Ovary (tissue), 10 donors: ENCODE measurements around the gene ZNF813. TPM values are rescaled to one million over a fixed set of nuclear protein-coding genes. Genes with fewer than 3 reads are reported as not detected.
A peak's percentile ranks its signal among the peaks of the same experiment; 100 is the strongest.
"Not testable (repeated sequence)": the region's sequence is repeated elsewhere in the genome, so short reads cannot be mapped to it uniquely, and the experiment has no call there.

ENCODE experiments used
- DNase-seq, 5 donors: peaks; one replicate each; pipeline ENCODE4 v3.0.0-alpha.2; 2019 to 2020
- H3K27ac ChIP-seq, 2 donors: fragments of 200-600 bp; one replicate each; pipeline versions ENCODE4 v1.5.1 to v1.8.0; 2019 to 2022
- H3K27me3 ChIP-seq: fragments of 200-600 bp; one replicate; pipeline ENCODE4 v1.8.0; 2022
- H3K36me3 ChIP-seq: fragments of 200-600 bp; sonication (generic); one replicate; pipeline ENCODE4 v1.5.1; 2019
- H3K4me1 ChIP-seq: one replicate; pipeline ENCODE4 v1.8.1; 2013; ENCODE audit warnings: mild to moderate bottlenecking, moderate library complexity; ENCODE audit not compliant: insufficient read depth
- H3K4me3 ChIP-seq: fragments of 200-600 bp; sonication (generic); one replicate; pipeline ENCODE4 v1.5.1; 2017
- H3K9me3 ChIP-seq, 2 donors: fragments of 200-600 bp in 1 of 2; sonication (generic) in 1 of 2; one replicate each; pipeline versions ENCODE4 v1.5.1 to v1.8.1; 2013 to 2019; ENCODE audit warnings: mild to moderate bottlenecking in 1 of 2, moderate library complexity in 1 of 2
- CTCF ChIP-seq, 3 donors: fragments of 450-650 bp in 2 of 3; fragments of 200-600 bp in 1 of 3; IDR thresholded peaks; one replicate each; pipeline versions ENCODE4 v1.5.1 to v1.8.0; 2016 to 2022; ENCODE audit warnings: antibody characterized with exemption in 3 of 3, mild to moderate bottlenecking in 1 of 3
- EP300 ChIP-seq: sonication (generic); formaldehyde crosslinking; IDR thresholded peaks from one replicate; pipeline ENCODE4 v1.6.1; 2017; ENCODE audit warnings: antibody characterized with exemption
- POLR2A ChIP-seq: fragments of 450-650 bp; IDR thresholded peaks from one replicate; pipeline ENCODE4 v1.6.1; 2017; ENCODE audit warnings: antibody characterized with exemption, mild to moderate bottlenecking, moderate library complexity
- WGBS, 3 donors: extraction: QIAGEN DNeasy Blood & Tissue Kit in 1 of 3; methylation state at CpG; one replicate each; pipeline versions ENCODE4 v1.1.5 to v1.1.7; 2013 to 2017; 5-methylcytosine and 5-hydroxymethylcytosine counted together
- intact Hi-C, 4 donors: fragments of 100-400 bp; cut with DNase I; formaldehyde crosslinking; loops; one replicate each; pipeline versions ENCODE4 v1.11.0 to v1.15.1; 2022 to 2023
- long read RNA-seq, 3 donors: library from polyadenylated mRNA in 2 of 3; unstranded in 2 of 3; transcript quantifications; one replicate each; pipeline ENCODE4 v2.0.0 and lab custom pipeline, GENCODE V29; 2021 to 2026
- polyA plus RNA-seq, 2 donors: library from polyadenylated mRNA; stranded (reverse); fragments of 200-250 nt in 1 of 2; fragments of 350-450 nt in 1 of 2; fragmentation: Illumina TruSeq in 1 of 2; extraction: RNeasy Lipid Tissue Mini Kit (QIAGEN cat#74804) in 1 of 2; gene quantifications; one replicate each; pipeline ENCODE4 v1.2.3, GENCODE V29; 2013 to 2014
- total RNA-seq, 7 donors: library from RNA; depleted of rRNA in 2 of 7; stranded (reverse); fragments of >200 nt in 2 of 7; fragmentation: NEBNext Ultra II Directional in 3 of 7; extraction: Animal tissue kit (Norgen Biotek cat#: 25700) in 3 of 7; gene quantifications; one replicate each; pipeline versions ENCODE4 v1.1.0 to v1.2.4, GENCODE V29; 2016 to 2023
- donor health status: DM: no; HTN: no; CAD: no; lungs with moderate emphysema.
- donor health status: DM: no; HTN: no; CAD: no.
- donor health status: Bipolar disorder and iron deficiency.
- donor health status: DM: yes; HTN: yes; CAD: no.
- donor health status: DM: no; HTN: no; CAD: no.
- donor health status: DM: yes; HTN: yes; CAD: no.

ZNF813 gene
- 1 to 10 TPM; 2.0 to 6.0 (median 3.2) TPM for total RNA-seq
- polyA plus RNA-seq, result 1 to 10 TPM; 1.9 to 2.1 TPM
- long read RNA-seq, donor 1, partial matches to known transcripts, result 1 of 2 reads
- long read RNA-seq, donor 1, other reads (novel, unspliced or antisense), result 0 of 2 reads
- long read RNA-seq, donor 2, full-length matches to known transcripts, result 1 of 1 reads
- long read RNA-seq, donor 2, partial matches to known transcripts, result 0 of 1 reads
- long read RNA-seq, donor 2, other reads (novel, unspliced or antisense), result 0 of 1 reads
- long read RNA-seq, donor 3, full-length matches to known transcripts, result 5 of 5 reads
- long read RNA-seq, donor 3, partial matches to known transcripts, result 0 of 5 reads
- long read RNA-seq, donor 3, other reads (novel, unspliced or antisense), result 0 of 5 reads

DNA sequence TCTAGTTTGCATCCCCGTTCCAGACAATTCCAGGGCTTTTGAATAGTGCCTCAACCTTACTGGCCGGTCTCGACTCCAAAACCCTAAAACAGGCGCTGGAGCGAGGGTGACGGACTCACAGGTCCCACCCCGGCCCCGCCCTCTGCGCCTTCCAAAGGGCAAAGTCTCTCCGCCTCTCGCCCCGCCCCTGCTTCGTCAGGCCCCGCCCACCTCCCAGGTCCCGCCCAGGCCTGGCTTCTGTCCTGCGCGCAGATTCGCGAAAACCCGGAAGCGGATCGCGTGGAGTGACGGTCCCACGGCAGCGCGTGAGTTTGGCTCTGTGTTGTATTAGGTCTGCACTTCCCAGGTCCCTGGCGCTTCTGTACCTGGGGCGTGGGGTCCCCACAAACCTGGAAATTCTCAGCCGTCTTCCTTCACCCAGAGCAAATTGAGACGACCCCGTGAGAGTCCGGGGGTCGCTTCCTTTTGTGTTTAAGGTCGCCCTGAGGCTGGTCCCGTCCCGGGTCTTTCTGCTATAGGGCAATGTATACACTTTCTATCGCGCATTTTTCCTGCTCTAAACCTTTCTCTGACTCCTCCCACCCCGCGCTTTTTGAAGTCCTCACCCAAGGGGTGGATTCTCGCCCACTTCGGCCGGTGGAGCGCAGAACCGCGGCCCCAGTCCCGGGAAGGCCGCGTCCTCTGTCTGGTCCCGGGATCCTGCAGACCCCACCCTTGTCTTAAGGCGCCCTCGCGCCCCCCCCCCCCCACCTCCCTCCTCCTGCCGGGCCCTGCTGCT is at the start of gene ZNF813:
TSS of gene ZNF813 (plus strand) at position 249 of the 778 bp plus-strand sequence. CDS start 16,090 bp downstream, outside the sequence.
- no peaks in the 10 kb centered on the region for H3K4me1 ChIP-seq
- H3K9me3 ChIP-seq, result no peaks in the 10 kb centered on the region
- no peaks in the 10 kb centered on the region for H3K27me3 ChIP-seq
- no peaks in the 10 kb centered on the region for H3K36me3 ChIP-seq
- intact Hi-C loops, result no loop called here
- WGBS, 3 donors, result 0 to 1% (median 0%) methylated on average over 52 to 55 of the region's 55 CpGs
- peak within 1 kb of the TSS; percentile 61 for H3K4me3 ChIP-seq
- peak within 1 kb of the TSS in 1 of 2 donors; percentile 54 for H3K27ac ChIP-seq
- DNase-seq, result peak; percentile 93 to 97 (median 97)
- TF ChIP-seq POLR2A, result peak; percentile 39
- TF ChIP-seq EP300, result no peak

DNA sequence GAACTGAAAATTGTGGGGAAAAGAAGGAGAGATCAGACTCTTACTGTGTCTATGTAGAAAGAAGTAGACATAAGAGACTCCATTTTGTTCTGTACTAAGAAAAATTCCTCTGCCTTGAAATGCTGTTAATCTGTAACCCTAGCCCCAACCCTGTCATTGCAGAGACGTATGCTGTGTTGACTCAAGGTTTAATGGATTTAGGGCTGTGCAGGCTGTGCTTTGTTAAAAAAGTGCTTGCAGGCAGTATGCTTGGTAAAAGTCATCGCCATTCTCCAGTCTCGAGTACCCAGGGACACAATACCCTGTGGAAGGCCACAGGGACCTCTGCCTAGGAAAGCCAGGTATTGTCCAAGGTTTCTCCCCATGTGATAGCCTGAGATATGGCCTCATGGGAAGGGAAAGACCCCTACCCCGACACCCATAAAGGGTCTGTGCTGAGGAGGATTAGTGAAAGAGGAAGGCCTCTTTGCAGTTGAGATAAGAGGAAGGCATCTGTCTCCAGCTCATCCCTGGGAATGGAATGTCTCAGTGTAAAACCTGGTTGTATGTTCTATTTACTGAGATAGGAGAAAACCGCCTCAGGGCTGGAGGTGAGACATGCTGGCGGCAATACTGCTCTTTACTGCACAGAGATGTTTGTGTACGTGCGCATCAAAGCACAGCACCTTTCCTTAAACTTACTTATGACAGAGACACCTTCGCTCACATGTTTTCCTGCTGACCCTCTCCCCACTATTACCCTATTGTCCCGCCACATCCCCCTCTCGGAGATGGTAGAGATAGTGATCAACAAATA is 46.8 kb upstream of the ZNF813 start:
- 67 to 71% (median 69%) methylated on average over 11 of the region's 11 CpGs for WGBS, 3 donors
- H3K36me3 ChIP-seq, DNase-seq, H3K4me1 ChIP-seq, H3K27me3 ChIP-seq, H3K27ac ChIP-seq, H3K9me3 ChIP-seq, intact Hi-C loops, H3K4me3 ChIP-seq: not testable (repeated sequence)

DNA sequence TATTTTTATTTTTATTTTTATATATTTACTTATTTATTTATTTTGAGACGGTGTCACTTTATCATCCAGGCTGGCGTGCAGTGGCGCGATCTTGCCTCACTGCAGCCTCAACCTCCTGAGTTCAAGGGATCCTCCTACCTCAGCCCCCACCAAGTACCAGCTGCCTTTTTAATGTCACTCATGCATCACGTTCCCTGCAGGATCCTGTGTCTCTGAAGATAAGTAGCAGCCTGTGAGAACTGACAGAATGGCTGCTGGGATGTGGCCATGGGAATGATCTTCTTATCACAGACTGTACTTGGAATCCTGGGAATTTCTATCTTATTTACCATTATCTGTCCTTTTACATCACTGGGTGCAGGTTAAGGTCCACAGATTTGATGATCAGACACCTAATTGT is 45.0 kb upstream of the ZNF813 start:
- no peak overlapping the region for H3K27ac ChIP-seq
- TF ChIP-seq POLR2A, result no peak
- TF ChIP-seq EP300, result no peak
- TF ChIP-seq CTCF (IDR thresholded peaks at IDR 0.05), result no peak
- intact Hi-C loops, result no loop called here
- no peaks in the 10 kb centered on the region for H3K9me3 ChIP-seq
- 77 to 82% (median 79%) methylated on average over 5 of the region's 5 CpGs for WGBS, 3 donors
- H3K27me3 ChIP-seq, result no peaks in the 10 kb centered on the region
- peaks cover 4% of the 10 kb centered on the region for H3K4me1 ChIP-seq
- H3K36me3 ChIP-seq, result no peaks in the 10 kb centered on the region
- no peak overlapping the region for H3K4me3 ChIP-seq
- DNase-seq, result no peak

- H3K4me1 ChIP-seq, H3K27ac ChIP-seq, intact Hi-C loops, H3K4me3 ChIP-seq, H3K9me3 ChIP-seq, H3K36me3 ChIP-seq, H3K27me3 ChIP-seq: not testable (repeated sequence)
- DNase-seq, result peak in 1 of 5 donors; percentile 22
- WGBS, 3 donors, result 14 to 54% (median 21%) methylated on average over 4 to 11 of the region's 13 CpGs
Measured at GRCh38 chr19:53423074-53423473, 44.5 kb upstream of the ZNF813 start.

DNA sequence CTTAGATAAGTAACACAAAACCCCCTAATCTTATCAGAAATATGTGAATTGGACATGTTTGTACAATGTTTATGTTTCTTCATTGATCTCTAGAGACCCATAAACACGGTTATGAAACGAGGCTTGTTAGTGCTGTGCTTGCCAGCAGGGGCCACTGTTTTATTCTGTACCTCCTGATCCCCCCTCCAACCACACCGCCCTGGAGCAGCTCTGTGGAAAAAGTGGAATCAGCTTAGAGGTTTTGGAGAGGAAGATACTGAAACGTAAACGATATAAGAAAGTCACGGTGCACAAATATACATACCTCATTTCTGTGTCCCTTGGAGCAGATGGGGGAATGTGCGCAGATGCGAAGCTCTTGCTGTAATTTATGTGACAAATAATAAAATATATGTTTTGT is 43.9 kb upstream of the ZNF813 start:
- H3K4me3 ChIP-seq, H3K4me1 ChIP-seq, H3K9me3 ChIP-seq, H3K27me3 ChIP-seq, intact Hi-C loops, H3K36me3 ChIP-seq, H3K27ac ChIP-seq: not testable (repeated sequence)
- DNase-seq, result peak in 2 of 5 donors; percentile 37 to 58
- WGBS, 3 donors, result 27 to 64% (median 39%) methylated on average over 8 of the region's 8 CpGs

DNA sequence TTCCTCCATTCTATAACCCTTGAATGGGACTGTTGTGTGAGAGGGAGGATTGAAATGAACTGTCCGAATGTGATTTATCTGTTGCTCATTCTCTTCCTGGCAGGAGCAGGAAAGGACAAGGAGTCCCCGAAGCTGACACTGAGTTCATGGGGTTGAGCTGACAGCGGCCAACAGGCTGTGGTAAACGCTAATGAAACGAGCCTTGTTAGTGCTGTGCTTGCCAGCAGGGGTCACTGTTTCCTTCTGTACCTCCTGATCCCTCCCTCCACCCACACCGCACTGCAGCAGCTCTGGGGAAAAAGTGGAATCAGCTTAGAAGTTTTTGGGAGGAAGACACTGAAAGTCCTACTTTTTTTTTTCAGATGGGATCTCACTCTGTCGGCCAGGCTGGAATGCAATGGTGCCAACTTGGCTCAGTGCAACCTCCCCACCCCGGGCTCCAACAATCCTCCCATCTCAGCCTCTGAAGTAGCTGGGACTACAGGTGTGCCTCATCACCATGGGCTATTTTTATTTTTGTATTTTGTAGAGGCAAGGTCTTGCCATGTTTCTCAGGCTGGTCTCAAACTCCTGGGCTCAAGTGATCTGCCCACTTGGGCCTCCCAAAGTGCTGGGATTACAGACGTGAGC is 42.5 kb upstream of the ZNF813 start:
- intact Hi-C loops, result no loop called here
- no peaks in the 10 kb centered on the region for H3K36me3 ChIP-seq
- H3K4me3 ChIP-seq, result no peak overlapping the region
- TF ChIP-seq CTCF (IDR thresholded peaks at IDR 0.05) (peak; percentile 66 to 72 (median 68)), POLR2A (no peak), EP300 (peak; percentile 73)
- 15 to 20% (median 15%) methylated on average over 9 of the region's 9 CpGs for WGBS, 3 donors
- no peaks in the 10 kb centered on the region for H3K9me3 ChIP-seq
- no peak overlapping the region for H3K27ac ChIP-seq
- no peaks in the 10 kb centered on the region for H3K27me3 ChIP-seq
- H3K4me1 ChIP-seq, result peaks cover 4% of the 10 kb centered on the region
- DNase-seq, result peak; percentile 75 to 86 (median 79)
